DMS79 treated with DMSO at 0.1 percent for 48 hours (cell line): ENCODE data around the gene BCAR1.
"Not testable (repeated sequence)": the region's sequence is repeated elsewhere in the genome, so short reads cannot be mapped to it uniquely, and the experiment has no call there.

Source experiments
- DNase-seq: peaks from one replicate; lab custom pipeline; 2025; lab: John Stamatoyannopoulos, UW

Gene BCAR1

DNA sequence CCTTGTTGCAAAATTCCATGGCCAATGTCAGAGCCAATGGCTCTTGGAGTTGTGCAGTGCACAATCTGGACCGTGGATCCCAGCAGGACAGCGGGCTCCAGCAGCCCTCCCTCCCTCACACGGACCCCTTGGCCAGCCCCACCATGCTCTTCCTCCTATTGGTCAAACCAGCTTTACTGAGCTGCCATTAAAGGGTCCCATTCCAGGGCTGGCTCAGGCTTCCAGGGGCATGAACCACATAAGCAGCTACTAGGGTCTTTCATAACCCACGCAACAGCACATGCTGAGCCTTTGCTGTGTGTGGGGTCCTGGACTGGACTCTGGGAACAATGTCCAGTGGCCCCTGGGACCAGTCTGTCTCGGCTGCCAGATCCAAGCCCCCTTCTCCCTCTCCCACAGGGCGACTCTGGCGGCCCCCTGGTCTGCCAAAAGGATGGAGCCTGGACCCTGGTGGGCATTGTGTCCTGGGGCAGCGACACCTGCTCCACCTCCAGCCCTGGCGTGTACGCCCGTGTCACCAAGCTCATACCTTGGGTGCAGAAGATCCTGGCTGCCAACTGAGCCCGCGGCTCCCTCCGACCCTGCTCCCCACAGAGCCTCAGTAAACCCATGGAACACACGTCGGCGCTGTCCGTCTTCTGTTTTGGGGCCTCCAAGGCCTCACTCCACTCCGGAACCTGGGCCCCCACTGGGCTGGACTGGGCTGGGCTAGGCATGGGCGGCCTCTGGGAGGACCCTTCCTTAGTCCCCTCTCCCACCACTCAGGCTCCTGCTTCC is 26.9 kb downstream of the BCAR1 start:
- DNase-seq, result no peak

DNA sequence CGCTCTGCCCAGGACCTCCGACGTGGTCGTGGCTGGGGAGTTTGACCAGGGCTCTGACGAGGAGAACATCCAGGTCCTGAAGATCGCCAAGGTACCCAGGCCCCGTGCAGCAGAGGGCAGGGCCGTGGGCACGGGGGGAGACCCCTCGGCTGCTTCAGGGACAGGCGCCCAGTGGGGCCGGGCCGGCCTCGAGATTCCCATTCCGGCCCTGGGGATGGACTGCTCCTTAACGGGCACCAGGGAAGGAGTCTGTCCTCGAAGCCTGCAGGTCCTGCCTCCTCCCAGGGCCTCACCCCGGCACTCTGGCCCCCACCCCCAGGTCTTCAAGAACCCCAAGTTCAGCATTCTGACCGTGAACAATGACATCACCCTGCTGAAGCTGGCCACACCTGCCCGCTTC is 28.3 kb downstream of the BCAR1 start:
- DNase-seq, result not testable (repeated sequence)

DNA sequence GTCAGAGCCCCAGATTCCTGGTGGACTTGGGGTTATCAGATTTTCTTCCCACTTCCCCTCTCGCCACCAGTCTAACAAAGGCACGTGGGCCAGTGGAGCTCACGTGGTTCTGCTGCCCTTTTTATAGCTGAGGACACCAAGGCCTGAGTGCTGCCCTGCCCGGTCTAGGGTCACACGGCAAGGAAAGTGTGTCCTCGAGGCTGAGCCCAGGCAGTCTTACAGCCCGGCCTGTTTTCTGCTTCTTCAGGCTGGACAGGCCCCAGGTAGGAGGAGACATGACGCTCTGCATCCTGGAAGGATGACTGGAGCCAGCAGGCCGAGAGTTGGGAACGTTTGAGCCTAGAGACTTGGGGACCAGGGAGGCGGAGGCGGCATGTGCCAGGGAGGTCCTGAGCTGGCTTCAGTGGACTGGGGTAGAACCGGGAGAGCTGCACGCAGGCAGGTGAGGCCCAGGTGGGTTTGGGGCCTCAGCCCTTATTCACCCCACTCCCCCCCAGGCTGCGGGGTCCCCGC is 29.1 kb downstream of the BCAR1 start:
- DNase-seq, result no peak

DNA sequence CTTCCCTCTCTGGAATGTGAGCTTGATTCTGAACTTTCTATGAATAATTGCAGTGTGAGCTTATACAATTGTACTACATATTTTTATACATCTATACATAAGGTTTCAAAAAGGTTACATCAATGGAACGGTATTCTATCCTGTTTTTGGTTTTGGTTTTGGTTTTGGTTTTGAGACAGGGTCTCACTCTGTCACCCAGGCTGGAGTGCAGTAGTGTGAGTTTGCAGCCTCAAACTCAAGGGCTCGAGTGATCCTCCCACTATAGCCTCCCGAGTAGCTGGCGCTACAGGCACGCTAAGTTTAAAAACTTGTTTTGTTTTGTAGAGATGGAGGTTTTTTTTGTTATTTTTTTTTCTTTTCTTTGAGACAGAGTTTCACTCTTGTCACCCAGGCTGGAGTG is 31.6 kb downstream of the BCAR1 start:
- DNase-seq, result no peak

DNA sequence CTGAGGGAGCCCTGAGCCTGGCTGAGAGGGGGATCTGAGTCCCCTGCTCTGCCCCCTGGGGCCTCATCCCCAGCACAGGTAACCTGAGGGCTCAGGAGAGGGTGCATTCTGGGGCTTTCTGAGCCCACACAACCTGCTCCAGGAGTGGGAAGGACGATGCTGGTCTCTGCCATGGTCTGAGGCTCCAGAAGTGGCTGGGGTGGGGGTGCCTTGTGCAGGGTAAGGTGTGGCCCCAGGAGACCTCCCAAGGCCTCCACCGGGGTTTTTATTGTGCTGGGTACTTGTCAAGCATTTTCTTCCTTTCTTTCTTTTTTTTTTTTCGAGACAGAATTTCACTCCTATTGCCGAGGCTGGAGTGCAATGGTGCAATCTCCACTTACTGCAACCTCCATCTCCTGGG is 32.3 kb downstream of the BCAR1 start:
- DNase-seq, result no peak

DNA sequence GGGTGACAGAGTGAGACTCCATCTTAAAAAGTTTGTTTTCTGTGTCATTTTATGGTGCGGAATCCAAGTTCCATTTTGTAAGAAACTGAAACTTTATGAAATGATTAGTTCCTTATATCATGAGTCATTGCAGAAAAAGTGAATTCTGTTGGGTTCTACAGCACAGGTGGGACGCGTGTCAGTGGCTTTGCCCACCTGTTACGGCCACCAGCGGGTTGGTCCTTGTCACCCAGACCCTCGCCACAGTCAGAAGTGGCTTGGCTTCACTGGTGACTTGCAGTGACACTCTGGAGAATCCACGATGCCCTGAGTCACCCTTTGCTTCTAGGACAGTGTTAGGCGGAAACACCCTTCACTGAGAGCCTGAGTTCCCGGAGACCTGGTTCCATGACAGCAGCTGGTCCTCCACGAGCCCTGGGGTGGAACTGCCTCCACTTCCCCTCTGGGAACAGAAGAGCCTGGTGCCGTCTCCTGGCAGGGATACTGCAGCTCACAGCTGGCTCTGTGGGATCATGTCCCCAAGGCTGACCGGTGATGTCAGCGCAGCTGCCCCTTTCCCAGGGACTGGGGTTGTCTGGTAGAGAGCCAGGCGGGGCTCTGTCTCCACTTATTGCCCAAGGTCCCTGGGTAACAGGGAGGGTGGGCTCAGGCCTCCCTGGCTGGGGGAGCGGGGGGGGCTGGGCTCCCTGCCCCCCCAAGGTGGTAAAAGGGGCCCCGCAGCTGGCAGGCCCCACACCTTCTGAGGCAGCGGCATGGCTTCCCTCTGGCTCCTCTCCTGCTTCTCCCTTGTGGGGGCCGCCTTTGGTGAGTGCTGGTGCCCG is 33.0 kb downstream of the BCAR1 start, which contains the start of gene CTRB1:
TSS of gene CTRB1 (plus strand) at position 733 of the 821 bp plus-strand sequence. CDS start at position 753, 20 bp downstream.
- DNase-seq, result no peak

DNA sequence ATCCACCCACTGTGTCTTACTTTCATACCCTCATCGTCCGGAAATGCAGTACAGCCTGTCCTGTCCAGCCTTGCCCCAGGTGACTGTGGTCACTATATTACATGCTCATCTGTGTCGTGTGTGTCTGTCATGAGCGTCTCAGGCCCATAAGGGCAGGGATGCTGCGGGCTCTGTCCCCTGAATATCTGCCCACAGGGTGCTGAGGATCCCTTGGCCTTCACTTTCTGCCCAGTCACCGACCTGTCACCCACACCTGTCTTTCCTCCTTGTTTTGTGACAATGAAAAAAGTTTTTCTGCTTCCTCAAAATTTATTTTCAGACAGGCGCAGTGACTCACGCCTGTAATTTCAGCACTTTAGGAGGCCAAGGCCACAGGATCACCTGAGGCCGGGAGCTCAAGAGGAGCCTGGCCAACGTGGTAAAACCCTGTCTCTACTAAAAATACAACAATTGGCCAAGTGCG is 34.0 kb downstream of the BCAR1 start:
- DNase-seq, result no peak

DNA sequence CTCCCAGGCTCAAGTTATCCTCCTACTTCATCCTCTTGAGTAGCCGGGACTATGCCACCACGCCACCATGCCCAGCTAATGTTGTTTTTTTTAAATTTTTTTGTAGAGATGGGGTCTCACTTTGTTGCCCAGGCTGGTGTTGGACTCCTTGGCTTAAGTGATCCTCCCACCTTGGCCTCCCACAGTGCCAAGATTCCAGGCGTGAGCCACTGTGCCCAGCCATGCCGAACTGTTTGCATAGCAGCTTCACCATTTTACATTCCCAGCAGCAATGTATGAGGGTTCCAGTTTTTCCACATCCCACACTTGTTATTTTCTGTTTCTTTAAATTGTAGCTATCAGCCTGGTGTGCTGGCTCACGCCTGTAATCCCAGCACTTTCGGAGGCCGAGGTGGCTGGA is 34.8 kb downstream of the BCAR1 start:
- no peak for DNase-seq

DNA sequence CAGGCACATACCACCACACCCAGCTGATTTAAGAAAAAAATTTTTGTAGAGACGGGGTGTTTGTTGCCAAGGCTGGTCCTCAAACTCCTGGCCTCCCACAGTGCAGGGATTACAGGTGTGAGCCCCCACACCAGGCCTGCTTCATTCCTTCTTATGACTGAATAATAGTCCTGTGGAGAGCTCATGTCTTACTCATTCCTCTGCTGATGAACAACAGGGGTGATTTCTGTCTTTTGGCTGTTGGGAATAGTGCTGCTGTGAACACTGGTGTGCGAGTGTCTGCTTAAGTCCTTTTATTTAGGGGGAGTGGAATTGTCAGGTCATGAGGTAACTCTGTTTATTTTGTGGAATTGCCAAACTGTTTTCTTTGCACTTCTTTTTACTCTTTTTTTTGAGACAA is 35.3 kb downstream of the BCAR1 start:
- no peak for DNase-seq

DNA sequence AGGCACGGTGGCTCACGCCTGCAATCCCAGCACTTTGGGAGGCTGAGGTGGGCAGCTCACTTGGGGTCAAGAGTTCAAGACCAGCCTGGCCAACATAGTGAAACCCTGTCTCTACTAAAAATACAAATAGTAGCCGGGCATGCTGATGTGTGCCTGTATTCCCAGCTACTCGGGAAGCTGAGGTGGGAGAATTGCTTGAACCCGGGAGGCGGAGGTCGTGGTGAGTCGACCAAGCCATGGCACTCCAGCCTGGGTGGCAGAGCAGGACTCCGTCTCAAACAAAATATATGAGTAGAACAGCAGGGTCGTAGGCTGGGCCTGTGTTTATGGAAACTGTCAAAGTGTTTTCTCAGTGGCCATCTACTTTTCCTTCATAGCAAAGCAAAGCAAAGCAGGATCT is 40.1 kb downstream of the BCAR1 start:
- not testable (repeated sequence) for DNase-seq

DNA sequence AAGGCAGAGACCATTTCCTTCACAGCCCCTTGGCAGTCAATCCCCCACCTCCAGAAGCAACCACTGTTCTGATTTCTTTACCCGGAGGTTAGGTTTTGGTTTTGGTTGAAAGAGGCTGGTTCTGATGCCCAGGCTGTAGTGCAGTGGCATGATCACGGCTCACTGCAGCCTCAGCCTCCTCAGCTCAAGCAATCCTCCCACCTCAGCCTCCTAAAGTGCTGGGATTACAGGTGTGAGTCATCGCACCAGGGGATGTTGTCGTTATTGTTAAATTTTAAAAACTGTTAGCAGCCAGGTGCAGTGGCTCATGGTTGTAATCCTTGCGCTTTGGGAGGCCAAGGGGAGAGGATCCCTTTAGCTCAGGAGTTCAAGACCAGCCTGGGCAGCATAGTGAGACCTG is 41.5 kb downstream of the BCAR1 start:
- DNase-seq, result no peak

DNA sequence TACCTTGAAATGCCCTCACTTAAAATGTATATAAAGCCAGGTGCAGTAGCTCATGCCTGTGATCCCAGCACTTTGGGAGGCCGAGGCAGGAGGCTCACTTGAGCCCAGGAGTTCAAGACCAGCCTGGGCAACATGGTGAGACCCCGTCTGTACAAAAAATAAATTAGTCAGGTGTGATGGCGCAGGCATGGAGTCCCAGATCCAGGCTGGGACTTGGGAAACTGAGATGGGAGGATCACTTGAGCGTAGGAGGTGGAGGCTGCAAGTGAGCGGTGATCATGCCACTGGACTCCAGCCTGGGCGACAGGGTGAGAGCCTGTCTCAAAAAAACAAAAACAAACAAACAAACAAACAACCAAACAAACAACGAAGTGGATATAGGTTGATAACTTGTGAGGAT is 41.9 kb downstream of the BCAR1 start:
- DNase-seq, result not testable (repeated sequence)

DNA sequence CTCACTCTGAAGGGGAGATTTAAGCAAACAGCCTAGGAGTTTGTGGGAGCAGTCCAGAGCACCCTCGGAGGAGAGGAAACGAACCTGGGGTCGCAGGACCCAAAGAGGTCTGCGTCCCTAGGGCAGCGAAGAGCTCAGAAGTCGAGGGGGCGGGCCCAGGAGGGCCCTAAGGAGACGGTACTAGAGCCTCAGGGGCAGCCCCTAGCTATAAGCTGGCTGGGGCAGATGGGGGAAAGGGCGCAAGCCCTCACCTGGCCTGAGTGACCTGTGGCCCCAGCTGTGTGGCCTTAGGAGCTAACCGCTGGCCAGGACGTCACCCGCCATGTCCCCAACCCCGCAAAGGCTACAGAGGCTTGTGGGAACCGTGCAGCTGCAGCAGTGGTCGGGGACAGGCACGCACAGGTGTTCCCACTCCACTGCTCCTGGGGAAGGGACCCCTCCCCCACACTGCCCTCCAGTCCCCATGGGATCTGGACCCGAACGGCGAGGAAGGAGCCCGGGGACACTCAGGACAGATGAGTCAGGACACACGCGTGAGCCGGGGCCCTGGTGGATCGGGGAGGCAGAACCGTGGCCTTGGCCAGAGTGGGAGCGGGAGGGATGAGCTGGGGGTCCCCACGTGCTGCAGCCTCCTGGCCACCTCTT is 42.4 kb downstream of the BCAR1 start:
- no peak for DNase-seq

DNA sequence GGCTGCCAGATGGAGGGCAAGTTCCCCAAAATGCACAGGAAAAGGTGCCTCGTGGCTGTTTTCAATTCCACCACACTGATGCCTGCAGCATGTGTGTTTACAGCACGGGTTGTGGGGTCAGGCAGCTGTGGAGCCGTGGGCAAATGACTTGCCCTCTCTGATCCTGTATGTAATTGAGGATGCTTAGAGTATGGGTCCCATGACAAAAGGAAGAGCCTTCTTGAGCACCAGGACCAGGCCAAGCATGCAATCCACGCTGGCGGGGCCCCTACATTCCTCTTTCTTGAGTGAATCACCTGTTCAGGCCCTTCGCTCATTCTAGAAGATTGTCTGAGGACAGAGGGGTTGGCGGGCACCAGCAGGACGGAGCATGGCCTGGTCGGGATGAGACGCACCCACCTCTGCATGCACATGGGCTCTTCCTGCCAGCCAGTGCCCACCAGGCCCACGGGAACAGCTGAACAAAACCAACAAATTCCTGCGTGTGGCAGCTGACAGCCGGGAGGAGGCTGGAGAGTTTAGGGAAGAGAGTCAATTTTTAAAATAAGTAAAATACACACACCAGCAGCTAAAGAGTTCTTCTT is 43.1 kb downstream of the BCAR1 start:
- no peak for DNase-seq

DNA sequence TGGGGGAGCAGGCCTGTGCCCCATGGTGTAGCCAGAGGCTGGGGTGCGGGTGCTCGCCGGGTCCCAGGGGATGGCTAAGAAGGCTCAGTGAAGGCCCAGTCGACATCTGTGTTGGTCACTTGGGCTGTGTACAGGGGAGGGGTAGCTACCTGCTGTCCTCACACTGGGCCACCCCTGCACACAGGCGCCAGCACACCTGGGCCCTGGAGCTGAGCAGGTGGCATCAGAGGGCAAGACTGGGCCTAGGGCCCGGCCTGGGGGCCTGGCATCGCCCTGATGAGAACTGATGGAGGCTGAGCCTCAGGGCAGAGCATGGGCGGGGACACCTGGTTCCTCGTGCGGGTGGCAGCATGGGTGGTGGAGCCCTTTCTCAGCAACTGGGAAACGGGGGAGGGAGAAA is 43.6 kb downstream of the BCAR1 start:
- no peak for DNase-seq

DNA sequence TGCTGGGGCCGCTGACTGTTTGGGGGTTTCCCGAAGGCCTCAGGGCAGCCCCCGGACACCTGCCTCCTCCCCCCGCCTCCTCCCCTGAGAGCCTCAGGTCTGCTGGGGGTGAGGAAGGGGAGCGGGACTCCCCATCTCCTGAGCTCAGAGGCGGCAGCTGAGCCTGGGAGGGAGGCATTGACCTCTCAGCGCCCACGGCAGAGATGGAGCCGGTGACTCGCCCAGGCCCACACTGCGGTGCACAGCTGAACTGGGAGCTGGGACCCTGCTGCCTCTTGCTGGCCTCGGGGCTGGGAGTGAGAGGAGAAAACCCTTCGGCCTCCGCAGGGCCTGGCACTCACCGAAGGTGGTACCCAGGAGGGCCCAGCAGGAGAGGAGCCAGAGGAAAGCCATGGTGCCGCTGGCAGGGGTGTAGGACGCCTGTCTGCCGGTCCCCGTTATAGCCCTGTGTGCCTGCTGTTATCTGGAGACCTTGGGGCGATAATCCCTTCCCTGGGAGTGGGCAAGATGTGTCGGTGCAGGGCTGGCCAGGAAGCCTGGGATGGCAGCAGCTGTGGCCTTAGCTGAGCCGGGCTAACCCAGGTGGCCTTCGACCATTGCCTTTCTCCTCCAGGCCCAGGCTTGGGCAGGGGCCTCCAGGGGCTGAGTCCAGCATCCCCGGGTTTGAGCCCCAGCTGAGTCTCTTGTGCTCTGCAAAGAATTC is 44.5 kb downstream of the BCAR1 start, which contains the start of gene CTRB2:
TSS of gene CTRB2 (minus strand) at position 413 of the 703 bp plus-strand sequence. CDS start at position 393, 20 bp downstream.
- DNase-seq, result no peak

DNA sequence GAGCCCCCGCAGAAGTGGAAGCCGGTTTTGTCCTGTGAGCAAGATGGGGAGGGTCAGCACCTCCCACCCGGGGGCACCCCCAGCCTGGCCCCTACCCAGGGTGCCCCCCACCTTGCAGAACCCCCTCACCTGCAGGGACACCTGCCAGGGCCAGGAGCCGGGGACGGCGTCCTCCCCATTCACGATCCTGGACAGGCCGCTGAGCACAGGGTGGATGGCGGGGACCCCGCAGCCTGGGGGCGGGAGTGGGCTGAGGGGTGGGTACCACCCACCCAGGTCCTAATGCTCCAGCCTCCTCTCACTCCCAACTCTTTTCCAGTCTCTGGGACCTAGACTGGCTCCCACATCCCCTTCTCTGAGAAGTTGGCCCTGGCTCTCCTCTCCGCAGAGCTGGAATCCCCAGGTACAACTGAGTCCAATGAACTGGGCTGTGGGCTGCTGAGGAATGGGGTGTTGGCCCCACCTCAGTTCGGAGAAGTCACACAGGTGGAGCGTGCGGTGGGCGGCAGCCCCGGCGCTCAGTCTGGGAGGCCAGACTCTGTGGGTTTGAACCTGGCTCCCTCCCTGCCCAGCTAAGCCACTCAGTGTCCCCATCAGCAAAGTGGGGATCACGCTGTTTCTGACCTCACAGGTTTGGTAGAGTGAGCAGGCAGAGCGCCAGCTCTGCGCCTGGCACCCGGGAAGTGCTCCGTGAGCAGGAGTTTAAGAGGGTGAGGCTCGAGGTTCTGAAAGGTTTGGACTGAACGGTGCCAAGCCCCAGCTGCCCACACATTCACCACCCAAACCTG is 45.3 kb downstream of the BCAR1 start:
- not testable (repeated sequence) for DNase-seq

DNA sequence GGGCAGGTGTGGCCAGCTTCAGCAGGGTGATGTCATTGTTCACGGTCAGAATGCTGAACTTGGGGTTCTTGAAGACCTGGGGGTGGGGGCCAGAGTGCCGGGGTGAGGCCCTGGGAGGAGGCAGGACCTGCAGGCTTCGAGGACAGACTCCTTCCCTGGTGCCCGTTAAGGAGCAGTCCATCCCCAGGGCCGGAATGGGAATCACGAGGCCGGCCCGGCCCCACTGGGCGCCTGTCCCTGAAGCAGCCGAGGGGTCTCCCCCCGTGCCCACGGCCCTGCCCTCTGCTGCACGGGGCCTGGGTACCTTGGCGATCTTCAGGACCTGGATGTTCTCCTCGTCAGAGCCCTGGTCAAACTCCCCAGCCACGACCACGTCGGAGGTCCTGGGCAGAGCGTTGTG is 46.0 kb downstream of the BCAR1 start:
- not testable (repeated sequence) for DNase-seq

DNA sequence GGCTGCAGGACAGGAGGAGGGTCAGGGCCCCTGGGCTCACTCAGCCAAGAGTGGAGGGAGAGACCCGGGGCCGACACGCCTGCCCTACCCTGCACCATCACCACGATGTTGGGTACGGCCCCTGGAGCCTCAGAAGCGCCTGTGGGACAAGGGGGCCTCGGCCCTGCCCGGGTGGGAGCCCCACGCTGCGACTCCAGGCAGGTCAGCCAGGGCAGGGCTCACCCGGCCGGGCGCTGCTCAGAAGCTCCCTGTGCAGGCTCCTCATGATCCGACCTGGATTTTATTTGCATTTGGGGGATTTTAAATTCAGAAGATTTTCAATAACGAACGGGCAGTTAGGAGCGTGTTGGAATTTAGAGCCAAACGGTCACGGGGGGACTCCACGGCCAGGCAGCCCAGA is 46.5 kb downstream of the BCAR1 start:
- not testable (repeated sequence) for DNase-seq

DNA sequence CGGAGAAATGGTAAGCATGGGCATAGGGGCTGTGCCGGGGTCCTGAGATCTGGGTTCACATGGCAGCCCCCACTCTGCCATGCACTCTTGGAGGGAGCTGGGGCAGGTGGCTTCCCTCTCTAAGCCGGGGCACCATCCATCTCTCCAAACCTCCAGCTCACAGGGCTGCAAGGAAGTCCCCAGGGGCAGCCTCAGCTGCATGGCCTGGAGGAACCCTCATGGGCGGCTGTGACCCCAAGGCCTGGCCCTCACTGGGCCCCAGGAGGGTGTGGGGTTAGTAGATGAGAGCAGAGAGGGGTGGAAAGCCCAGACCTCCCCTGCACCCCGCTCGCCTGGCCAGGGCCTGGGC is 47.0 kb downstream of the BCAR1 start:
- DNase-seq, result no peak
